Colonic mucosa (tissue), 4 donors: ENCODE results near the gene TMEM59L. TPM values are rescaled to one million over a fixed set of nuclear protein-coding genes. Genes with fewer than 3 reads are reported as not detected.

Source experiments
- DNase-seq: peaks from one replicate; pipeline ENCODE4 v3.0.0-alpha.2; 2020
- H3K27ac ChIP-seq: fragments of 200-600 bp; one replicate; pipeline ENCODE4 v1.8.0; 2021
- H3K27me3 ChIP-seq: fragments of 200-600 bp; one replicate; pipeline ENCODE4 v1.8.0; 2021
- H3K36me3 ChIP-seq: fragments of 200-600 bp; one replicate; pipeline ENCODE4 v1.8.0; 2021
- H3K4me1 ChIP-seq: fragments of 200-600 bp; one replicate; pipeline ENCODE4 v1.8.0; 2021; ENCODE audit warnings: mild to moderate bottlenecking
- H3K4me3 ChIP-seq: fragments of 200-600 bp; one replicate; pipeline ENCODE4 v1.8.0; 2021
- H3K9ac ChIP-seq, 2 donors: one replicate each; pipeline ENCODE4 v1.7.0; 2013; ENCODE audit warnings: control low read depth in 2 of 2, low read depth in 2 of 2, low read length in 2 of 2
- H3K9me3 ChIP-seq: fragments of 200-600 bp; one replicate; pipeline ENCODE4 v1.8.0; 2021
- intact Hi-C: fragments of 100-400 bp; cut with DNase I; formaldehyde crosslinking; loops from one replicate; pipeline ENCODE4 v1.14.1; 2022
- total RNA-seq, 2 donors: library from RNA; stranded (reverse); fragmentation: NEBNext Ultra II Directional in 1 of 2; extraction: Animal tissue kit (Norgen Biotek cat#: 25700) in 1 of 2; gene quantifications; one replicate each; pipeline ENCODE4 v1.2.1, GENCODE V29; 2021
- TF ChIP-seq, protein P1 (sequence below): fragments of 200-600 bp; IDR thresholded peaks from one replicate; pipeline ENCODE4 v1.8.0; 2022; ENCODE audit warnings: antibody characterized with exemption, mild to moderate bottlenecking
- donor health status: healthy.
- donor health status: DM: no; HTN: no; CAD: no.
- donor health status: DM: no; HTN: no; CAD: no.

TMEM59L gene
- total RNA-seq, 2 donors from 2014 or later, result 0.27 to 1.4 TPM

DNA sequence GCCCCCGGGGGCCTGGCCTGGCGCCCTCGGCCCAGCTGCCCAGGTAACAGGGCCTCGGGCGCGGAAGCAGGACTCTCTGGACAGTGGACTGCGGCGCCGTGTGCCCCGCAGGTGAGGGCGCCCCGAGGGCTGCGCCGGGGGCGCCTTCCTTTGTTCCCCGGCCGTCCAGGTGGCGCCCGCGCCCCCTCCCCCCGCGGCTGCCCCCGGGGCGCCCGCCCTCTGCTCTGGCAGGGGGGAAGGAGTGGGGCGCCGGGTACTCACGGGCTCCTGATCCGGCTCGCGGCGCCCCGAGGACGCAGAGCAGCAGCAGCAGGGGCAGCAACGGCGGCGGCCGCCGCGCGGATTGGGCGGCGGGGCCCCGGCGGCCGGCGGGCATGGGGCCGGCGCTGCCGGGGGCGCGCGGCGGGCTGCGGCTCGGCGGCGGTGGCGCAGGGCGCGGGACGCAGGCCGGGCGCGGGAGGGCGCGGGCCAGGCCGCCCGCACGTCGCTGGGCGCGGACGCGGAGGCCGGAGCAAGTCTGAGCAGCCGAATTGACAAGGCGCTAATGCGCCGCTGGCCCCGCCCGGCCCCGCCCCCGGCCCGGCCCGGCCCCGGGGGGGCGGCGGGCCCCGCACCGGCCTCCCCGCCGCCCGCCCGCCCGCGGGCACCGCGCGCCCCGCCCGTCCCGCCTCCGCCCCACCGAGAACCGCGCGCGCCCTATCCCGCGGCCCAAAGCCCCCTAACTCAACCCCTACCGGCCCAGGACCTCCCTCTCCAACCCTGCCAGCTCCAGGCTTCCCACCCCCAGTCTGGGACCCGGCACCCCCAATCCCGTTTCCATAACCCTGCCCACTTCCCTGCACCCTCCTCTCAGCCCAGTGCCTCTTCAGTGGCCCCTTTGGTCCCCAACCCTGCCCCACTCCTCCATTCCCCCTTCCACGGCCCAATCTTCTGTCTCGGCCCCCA, 6.1 kb upstream of the TMEM59L start, which contains the start of gene CRLF1:
CRLF1 (minus strand) TSS at position 519 of the 945 bp plus-strand sequence; CDS start at position 376, 143 bp downstream.
- Histone ChIP-seq H3K27me3 (peaks cover 87% of the 10 kb centered on the region), H3K4me3 (no peak within 1 kb of the TSS), H3K9me3 (no peaks in the 10 kb centered on the region), H3K4me1 (no peaks in the 10 kb centered on the region), H3K9ac (no peak within 1 kb of the TSS), H3K27ac (no peak within 1 kb of the TSS), H3K36me3 (no peaks in the 10 kb centered on the region)
- TF ChIP-seq, protein P1, sequence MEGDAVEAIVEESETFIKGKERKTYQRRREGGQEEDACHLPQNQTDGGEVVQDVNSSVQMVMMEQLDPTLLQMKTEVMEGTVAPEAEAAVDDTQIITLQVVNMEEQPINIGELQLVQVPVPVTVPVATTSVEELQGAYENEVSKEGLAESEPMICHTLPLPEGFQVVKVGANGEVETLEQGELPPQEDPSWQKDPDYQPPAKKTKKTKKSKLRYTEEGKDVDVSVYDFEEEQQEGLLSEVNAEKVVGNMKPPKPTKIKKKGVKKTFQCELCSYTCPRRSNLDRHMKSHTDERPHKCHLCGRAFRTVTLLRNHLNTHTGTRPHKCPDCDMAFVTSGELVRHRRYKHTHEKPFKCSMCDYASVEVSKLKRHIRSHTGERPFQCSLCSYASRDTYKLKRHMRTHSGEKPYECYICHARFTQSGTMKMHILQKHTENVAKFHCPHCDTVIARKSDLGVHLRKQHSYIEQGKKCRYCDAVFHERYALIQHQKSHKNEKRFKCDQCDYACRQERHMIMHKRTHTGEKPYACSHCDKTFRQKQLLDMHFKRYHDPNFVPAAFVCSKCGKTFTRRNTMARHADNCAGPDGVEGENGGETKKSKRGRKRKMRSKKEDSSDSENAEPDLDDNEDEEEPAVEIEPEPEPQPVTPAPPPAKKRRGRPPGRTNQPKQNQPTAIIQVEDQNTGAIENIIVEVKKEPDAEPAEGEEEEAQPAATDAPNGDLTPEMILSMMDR, result no peak
- intact Hi-C loops, result no loop called here
- no peak for DNase-seq

DNA sequence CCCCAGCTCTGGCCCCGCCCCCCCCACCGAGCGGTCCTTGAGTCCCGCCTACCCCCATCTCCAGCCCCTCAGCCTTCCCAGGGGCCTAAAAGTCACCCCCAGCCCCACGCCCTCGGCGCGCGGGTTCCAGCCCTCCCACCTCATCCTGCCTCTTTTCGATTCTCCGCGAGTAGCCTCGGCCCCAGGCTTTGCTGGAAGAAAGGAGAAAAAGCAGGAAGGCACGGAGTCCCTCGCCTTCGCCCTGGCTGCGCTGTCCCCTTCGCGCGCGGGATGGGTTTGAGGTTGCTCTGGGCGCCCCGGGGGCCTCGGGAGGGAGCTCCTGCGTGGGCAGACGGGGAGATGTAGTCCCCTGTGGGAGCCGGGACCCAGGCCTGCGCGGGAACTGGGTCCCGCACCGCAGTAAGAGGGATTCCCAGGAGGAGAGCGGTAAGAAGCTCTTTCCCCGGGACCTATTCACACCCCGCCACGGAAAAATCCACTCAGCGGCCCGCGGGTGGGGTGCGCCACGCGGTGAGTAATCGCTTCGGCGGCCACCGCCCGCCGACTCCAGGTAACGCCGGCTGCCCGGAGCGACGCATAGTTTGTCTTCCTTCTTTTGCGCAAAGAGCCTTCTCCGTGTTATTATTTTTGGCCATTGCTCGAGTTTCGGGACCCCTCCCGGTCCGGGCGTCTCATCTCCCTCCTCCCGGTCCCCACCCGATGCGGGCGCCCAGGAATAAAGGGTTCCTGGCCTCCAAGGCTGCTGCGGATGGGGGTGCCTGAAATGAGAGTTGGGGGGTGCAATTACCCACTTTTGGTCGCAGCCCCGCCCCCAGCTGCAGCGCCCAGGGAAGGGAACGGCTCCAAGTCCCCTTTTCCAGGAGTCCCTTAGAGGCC, 5.2 kb upstream of the TMEM59L start:
- H3K4me1 ChIP-seq, result no peaks in the 10 kb centered on the region
- peaks cover 93% of the 10 kb centered on the region for H3K27me3 ChIP-seq
- no peak for DNase-seq
- no peak overlapping the region for H3K27ac ChIP-seq
- no peaks in the 10 kb centered on the region for H3K36me3 ChIP-seq
- H3K4me3 ChIP-seq, result no peak overlapping the region
- intact Hi-C loops, result no loop called here
- no peaks in the 10 kb centered on the region for H3K9me3 ChIP-seq
- TF ChIP-seq, protein P1, result no peak
- no peak overlapping the region for H3K9ac ChIP-seq

DNA sequence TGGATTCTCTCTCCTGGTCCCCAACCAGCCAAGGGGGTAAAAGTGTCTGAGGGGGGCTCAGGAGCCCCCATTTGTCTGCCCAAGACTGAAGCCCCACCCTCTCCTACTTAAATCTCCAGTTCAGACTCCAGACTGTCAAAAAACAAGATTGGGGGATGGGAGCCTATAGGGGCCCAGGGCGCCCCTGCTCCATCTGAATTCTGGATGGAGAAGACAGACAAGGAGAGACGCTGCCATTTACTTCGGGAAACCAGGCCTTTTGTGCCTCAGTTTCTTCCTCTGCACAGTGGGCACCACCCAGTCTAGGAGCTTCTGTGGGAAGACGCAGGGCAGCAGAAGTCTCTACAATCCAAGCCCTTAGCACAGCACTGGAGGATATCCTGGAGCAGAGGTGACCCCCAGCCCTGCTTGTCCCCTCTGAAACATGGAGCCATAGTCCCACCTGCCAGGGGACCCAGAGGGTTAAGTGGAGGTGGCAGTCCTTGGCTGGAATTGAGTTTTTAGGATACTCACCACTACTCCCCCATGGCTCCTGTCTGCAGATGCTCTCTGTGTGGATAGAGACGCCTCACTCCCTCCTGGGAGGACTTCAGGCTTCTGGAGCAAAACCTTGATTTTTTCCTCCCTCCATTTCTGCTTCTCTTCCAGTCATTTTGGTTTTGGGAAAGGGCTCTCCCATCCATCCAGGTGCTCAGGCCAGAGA, 4.4 kb upstream of the TMEM59L start:
- no peak for DNase-seq
- no peak overlapping the region for H3K9ac ChIP-seq
- intact Hi-C loops, result no loop called here
- TF ChIP-seq, protein P1, result no peak
- H3K36me3 ChIP-seq, result no peaks in the 10 kb centered on the region
- no peaks in the 10 kb centered on the region for H3K4me1 ChIP-seq
- no peak overlapping the region for H3K4me3 ChIP-seq
- peaks cover 95% of the 10 kb centered on the region for H3K27me3 ChIP-seq
- no peaks in the 10 kb centered on the region for H3K9me3 ChIP-seq
- H3K27ac ChIP-seq, result no peak overlapping the region

DNA sequence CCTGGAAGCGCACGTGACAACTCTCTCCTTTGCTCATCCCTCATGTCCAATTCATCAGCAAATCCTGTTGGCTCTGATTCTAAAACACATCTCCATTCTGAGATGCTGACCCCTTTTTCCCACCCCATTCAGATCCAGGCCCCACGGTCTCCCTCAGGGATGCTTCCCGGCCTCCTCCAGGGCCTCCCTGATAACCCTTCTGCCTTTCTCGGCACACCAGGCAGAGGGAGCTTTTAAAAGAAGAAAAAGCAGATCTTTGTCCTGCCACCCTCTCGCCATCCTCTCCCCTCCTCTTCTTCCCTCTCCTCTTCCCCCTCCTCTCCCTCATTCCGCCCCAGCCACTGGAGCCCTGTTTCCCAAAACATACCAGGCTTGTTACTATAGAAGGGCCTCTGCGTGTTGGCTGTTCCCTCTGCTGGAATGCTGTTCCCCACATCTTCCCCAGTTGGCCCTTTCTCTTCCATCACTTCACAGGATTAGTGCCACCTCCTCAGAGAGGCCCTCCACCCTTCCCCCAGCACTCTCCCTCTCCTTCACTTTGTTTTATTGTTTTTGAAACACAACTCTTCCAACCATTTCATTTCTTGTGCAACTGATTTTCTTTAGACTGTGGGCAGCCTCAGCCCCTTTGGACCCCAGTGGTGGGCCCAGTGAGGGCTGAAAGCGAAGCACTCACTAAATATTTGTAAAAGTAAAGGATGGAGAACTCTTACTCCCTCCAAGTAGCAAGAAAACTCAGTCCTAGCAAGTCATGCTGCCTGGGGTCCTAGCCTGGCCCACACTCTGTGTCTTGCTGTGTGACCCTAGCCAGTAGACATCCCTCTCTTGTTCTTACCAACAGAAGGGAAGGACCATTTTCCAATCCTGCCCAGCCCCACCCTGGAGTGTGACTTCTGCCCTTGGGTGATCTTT, 3.6 kb upstream of the TMEM59L start:
- DNase-seq, result no peak
- Histone ChIP-seq H3K4me3 (no peak overlapping the region), H3K27me3 (peaks cover 95% of the 10 kb centered on the region), H3K4me1 (no peaks in the 10 kb centered on the region), H3K36me3 (no peaks in the 10 kb centered on the region), H3K9me3 (no peaks in the 10 kb centered on the region), H3K27ac (no peak overlapping the region), H3K9ac (no peak overlapping the region)
- intact Hi-C loops, result no loop called here
- TF ChIP-seq, protein P1, result no peak
